Astrocyte (in vitro differentiated cells and primary cell): ENCODE data around the gene FAM111B. TPM values are rescaled to one million over a fixed set of nuclear protein-coding genes. Genes with fewer than 3 reads are reported as not detected.
"Not testable (repeated sequence)": the region's sequence is repeated elsewhere in the genome, so short reads cannot be mapped to it uniquely, and the experiment has no call there.

Experiments used
- DNase-seq: peaks from one replicate; pipeline ENCODE4 v3.0.0-alpha.2; 2010; ENCODE audit warnings: low read depth
- FAIRE-seq: peaks from 2 replicates; lab custom pipeline; 2011; peaks lifted over from hg19 to GRCh38; lab: Jason Lieb, UNC
- H2AFZ ChIP-seq: 2 replicates; pipeline ENCODE4 v1.6.0; 2012; ENCODE audit warnings: low read depth, low read length, inconsistent platforms
- H3K27ac ChIP-seq: 2 replicates; pipeline ENCODE4 v1.5.1; 2011; ENCODE audit warnings: low read depth, low read length, inconsistent platforms
- H3K27me3 ChIP-seq: 2 replicates; pipeline ENCODE4 v1.6.0; 2011; ENCODE audit warnings: low read length, inconsistent platforms; ENCODE audit not compliant: insufficient read depth
- H3K36me3 ChIP-seq: 2 replicates; pipeline ENCODE4 v1.5.1; 2011; ENCODE audit warnings: low read length, inconsistent platforms; ENCODE audit not compliant: insufficient read depth
- H3K4me1 ChIP-seq: 2 replicates; pipeline ENCODE4 v1.5.1; 2011; ENCODE audit warnings: low read length, inconsistent platforms; ENCODE audit not compliant: insufficient read depth
- H3K4me2 ChIP-seq: 2 replicates; pipeline ENCODE4 v1.6.0; 2012; ENCODE audit warnings: low read length, inconsistent platforms
- H3K4me3 ChIP-seq: 2 replicates; pipeline ENCODE4 v1.5.1; 2011; ENCODE audit warnings: low read depth, mild to moderate bottlenecking, low read length, inconsistent platforms; ENCODE audit not compliant: insufficient read depth
- H3K79me2 ChIP-seq: 2 replicates; pipeline ENCODE4 v1.6.0; 2012; ENCODE audit warnings: mild to moderate bottlenecking, low read length, inconsistent platforms; ENCODE audit not compliant: insufficient read depth
- H3K9ac ChIP-seq: 2 replicates; pipeline ENCODE4 v1.6.0; 2012; ENCODE audit warnings: mild to moderate bottlenecking, low read length, inconsistent platforms
- H3K9me3 ChIP-seq: 2 replicates; pipeline ENCODE4 v1.5.1; 2012; ENCODE audit warnings: low read depth, mild to moderate bottlenecking, low read length, inconsistent platforms; ENCODE audit not compliant: insufficient read depth
- H4K20me1 ChIP-seq: 2 replicates; pipeline ENCODE4 v1.6.0; 2012; ENCODE audit warnings: low read length, inconsistent platforms; ENCODE audit not compliant: insufficient read depth
- H3K27ac Mint-ChIP-seq: one replicate; pipeline ENCODE4 v1.8.0; 2021; ENCODE audit warnings: mild to moderate bottlenecking, mixed read lengths; ENCODE audit not compliant: unreplicated experiment
- H3K27me3 Mint-ChIP-seq: one replicate; pipeline ENCODE4 v1.8.0; 2021; ENCODE audit warnings: low read depth, mixed read lengths; ENCODE audit not compliant: unreplicated experiment
- H3K36me3 Mint-ChIP-seq: one replicate; pipeline ENCODE4 v1.8.0; 2021; ENCODE audit warnings: low read depth, mixed read lengths; ENCODE audit not compliant: unreplicated experiment
- H3K4me1 Mint-ChIP-seq: one replicate; pipeline ENCODE4 v1.8.0; 2021; ENCODE audit warnings: low read depth, mixed read lengths; ENCODE audit not compliant: unreplicated experiment
- H3K4me3 Mint-ChIP-seq: one replicate; pipeline ENCODE4 v1.8.0; 2021; ENCODE audit warnings: mild to moderate bottlenecking, moderate library complexity, mixed read lengths; ENCODE audit not compliant: unreplicated experiment
- H3K9me3 Mint-ChIP-seq: one replicate; pipeline ENCODE4 v1.8.0; 2021; ENCODE audit warnings: mild to moderate bottlenecking, mixed read lengths; ENCODE audit not compliant: unreplicated experiment
- CTCF ChIP-seq: IDR thresholded peaks from 2 replicates; pipeline ENCODE4 v1.5.1; 2011; ENCODE audit warnings: low read depth, mild to moderate bottlenecking, inconsistent platforms, low read length, moderate library complexity; ENCODE audit not compliant: insufficient read depth
- EZH2 ChIP-seq: IDR thresholded peaks from 2 replicates; pipeline ENCODE4 v1.6.1; 2012; ENCODE audit warnings: mild to moderate bottlenecking, low read length, inconsistent platforms; ENCODE audit not compliant: insufficient read depth
- total RNA-seq: library from RNA; stranded (reverse); gene quantifications from 2 replicates; pipeline ENCODE4 v1.2.1, GENCODE V29; 2021

The FAM111B gene
- total RNA-seq, 1 donor from 2014 or later, result 0.95 TPM

- not testable (repeated sequence) for H3K9ac ChIP-seq, H3K27ac ChIP-seq, H3K27ac Mint-ChIP-seq, H3K4me1 Mint-ChIP-seq, H3K4me3 ChIP-seq, H3K79me2 ChIP-seq, H3K36me3 ChIP-seq, H3K27me3 ChIP-seq, H3K9me3 ChIP-seq, H3K4me3 Mint-ChIP-seq, H3K4me2 ChIP-seq, H2AFZ ChIP-seq, FAIRE-seq, H3K36me3 Mint-ChIP-seq, H3K4me1 ChIP-seq, H4K20me1 ChIP-seq, H3K9me3 Mint-ChIP-seq, DNase-seq
- peaks cover 23% of the 10 kb centered on the region for H3K27me3 Mint-ChIP-seq
Observed at GRCh38 chr11:59081430-59082020, 25.5 kb upstream of the FAM111B start.

- not testable (repeated sequence) for DNase-seq, H3K4me2 ChIP-seq, H2AFZ ChIP-seq, H3K9ac ChIP-seq, H3K4me1 Mint-ChIP-seq, H3K4me1 ChIP-seq, H3K9me3 Mint-ChIP-seq, H3K4me3 Mint-ChIP-seq, H3K36me3 ChIP-seq, H3K27me3 ChIP-seq, H3K4me3 ChIP-seq, H3K36me3 Mint-ChIP-seq, H3K9me3 ChIP-seq, FAIRE-seq, H3K27ac Mint-ChIP-seq, H4K20me1 ChIP-seq, H3K27ac ChIP-seq, H3K79me2 ChIP-seq
- H3K27me3 Mint-ChIP-seq, result peaks cover 13% of the 10 kb centered on the region
Observed at GRCh38 chr11:59086007-59086406, 21.0 kb upstream of the FAM111B start, which contains the start of gene GLYATL1B. Gene GLYATL1B (plus strand): TSS chr11:59086307. CDS start chr11:59086307, 0 bp downstream.

GRCh38 chr11:59088162-59088561, 18.9 kb upstream of the FAM111B start:
- Histone ChIP-seq H3K27me3 (no peaks in the 10 kb centered on the region), H3K4me1 (no peaks in the 10 kb centered on the region), H3K4me3 (no peak overlapping the region), H3K4me2 (no peak overlapping the region), H3K79me2 (no peaks in the 10 kb centered on the region), H3K27ac (no peak overlapping the region), H2AFZ (no peak overlapping the region), H4K20me1 (no peaks in the 10 kb centered on the region), H3K9me3 (no peaks in the 10 kb centered on the region), H3K9ac (no peak overlapping the region), H3K36me3 (no peaks in the 10 kb centered on the region)
- no peaks in the 10 kb centered on the region for H3K9me3 Mint-ChIP-seq
- FAIRE-seq (no peak), DNase-seq (no peak)
- H3K27me3 Mint-ChIP-seq, result peaks cover 9% of the 10 kb centered on the region
- no peaks in the 10 kb centered on the region for H3K4me1 Mint-ChIP-seq
- H3K27ac Mint-ChIP-seq, result no peak overlapping the region
- no peaks in the 10 kb centered on the region for H3K36me3 Mint-ChIP-seq
- H3K4me3 Mint-ChIP-seq, result no peak overlapping the region
- TF ChIP-seq EZH2 (no peak), CTCF (no peak)

- not testable (repeated sequence) for DNase-seq, H4K20me1 ChIP-seq, H3K27me3 Mint-ChIP-seq, H3K4me3 Mint-ChIP-seq, H3K9me3 ChIP-seq, H3K36me3 ChIP-seq, H3K4me3 ChIP-seq, H3K9ac ChIP-seq, FAIRE-seq, H3K4me1 Mint-ChIP-seq, H2AFZ ChIP-seq, H3K27ac Mint-ChIP-seq, H3K36me3 Mint-ChIP-seq, H3K4me1 ChIP-seq, H3K27me3 ChIP-seq, H3K4me2 ChIP-seq, H3K79me2 ChIP-seq, H3K27ac ChIP-seq, H3K9me3 Mint-ChIP-seq
Observed at GRCh38 chr11:59093576-59093975, 13.5 kb upstream of the FAM111B start.

- not testable (repeated sequence) for H3K9ac ChIP-seq, H3K36me3 ChIP-seq, FAIRE-seq, H3K27ac ChIP-seq, H3K4me3 ChIP-seq, H2AFZ ChIP-seq, H3K4me1 ChIP-seq, H3K4me2 ChIP-seq, H3K36me3 Mint-ChIP-seq, H3K4me3 Mint-ChIP-seq, H3K79me2 ChIP-seq, H3K27me3 ChIP-seq, H4K20me1 ChIP-seq, H3K9me3 ChIP-seq, DNase-seq, H3K27ac Mint-ChIP-seq, H3K9me3 Mint-ChIP-seq, H3K4me1 Mint-ChIP-seq
- peaks cover 12% of the 10 kb centered on the region for H3K27me3 Mint-ChIP-seq
Observed at GRCh38 chr11:59095225-59095624, 11.8 kb upstream of the FAM111B start.
